GM18505 (cell line): Measurements from ENCODE around the gene PRKAG2.
"Not testable (repeated sequence)": the region's sequence is repeated elsewhere in the genome, so short reads cannot be mapped to it uniquely, and the experiment has no call there.

Experiments
- ATAC-seq: cut with Tn5 transposase; IDR thresholded peaks from one replicate; pipeline ENCODE4 v1.9.1; 2021; ENCODE audit not compliant: unreplicated experiment
- POLR2A ChIP-seq: IDR thresholded peaks from 4 replicates; pipeline ENCODE4 v1.6.1; 2011; ENCODE audit warnings: borderline replicate concordance; ENCODE audit not compliant: insufficient read depth, insufficient read length; ENCODE audit errors: extremely low read depth

PRKAG2 gene

GRCh38 chr7:151876899-151877777, at the start of gene PRKAG2:
Gene PRKAG2 (minus strand): TSS chr7:151877115. CDS start chr7:151876620, 495 bp downstream.
- no peak for ATAC-seq
- no peak for TF ChIP-seq POLR2A

DNA sequence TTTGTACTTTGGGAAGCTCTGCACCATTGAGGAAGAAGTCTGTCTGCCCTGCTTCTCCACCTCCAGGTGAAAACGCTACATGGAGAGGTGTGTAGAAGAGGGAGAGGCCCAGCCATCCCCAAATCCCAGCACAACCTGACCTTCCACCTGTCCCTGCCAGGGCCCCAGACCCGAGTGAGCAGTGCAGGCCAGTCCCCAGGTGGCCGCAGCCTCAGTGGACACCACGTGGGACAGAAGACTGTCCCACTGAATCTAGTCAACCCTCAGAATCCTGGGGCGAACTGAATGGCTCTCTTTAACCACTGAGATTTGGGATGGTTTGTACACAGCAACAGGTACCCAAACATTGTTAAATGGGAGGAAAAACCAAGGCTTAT, 49.4 kb upstream of the PRKAG2 start:
- TF ChIP-seq POLR2A, result no peak
- no peak for ATAC-seq

- no peak for TF ChIP-seq POLR2A
- no peak for ATAC-seq
Observed at GRCh38 chr7:151925446-151926335, 48.8 kb upstream of the PRKAG2 start.

DNA sequence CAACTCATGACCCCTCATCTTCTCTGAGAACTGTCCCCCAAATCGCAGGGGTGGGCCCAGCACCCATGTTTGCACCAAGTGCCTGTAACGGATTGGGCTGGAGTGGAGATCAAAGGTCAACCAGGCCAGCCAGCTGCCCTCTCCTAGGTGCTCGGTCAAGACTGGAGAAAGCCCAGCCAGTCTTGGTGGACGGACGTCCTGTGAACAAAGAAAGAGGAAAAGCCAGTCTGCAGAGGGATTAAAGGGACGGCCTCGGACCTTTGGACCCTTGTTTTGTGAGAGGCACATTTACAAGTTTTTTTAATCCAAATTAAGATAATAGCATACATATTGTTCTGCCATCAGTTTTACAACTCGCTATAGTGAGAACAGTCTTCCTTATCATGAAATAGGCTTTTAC, 47.6 kb upstream of the PRKAG2 start:
- TF ChIP-seq POLR2A, result no peak
- no peak for ATAC-seq

DNA sequence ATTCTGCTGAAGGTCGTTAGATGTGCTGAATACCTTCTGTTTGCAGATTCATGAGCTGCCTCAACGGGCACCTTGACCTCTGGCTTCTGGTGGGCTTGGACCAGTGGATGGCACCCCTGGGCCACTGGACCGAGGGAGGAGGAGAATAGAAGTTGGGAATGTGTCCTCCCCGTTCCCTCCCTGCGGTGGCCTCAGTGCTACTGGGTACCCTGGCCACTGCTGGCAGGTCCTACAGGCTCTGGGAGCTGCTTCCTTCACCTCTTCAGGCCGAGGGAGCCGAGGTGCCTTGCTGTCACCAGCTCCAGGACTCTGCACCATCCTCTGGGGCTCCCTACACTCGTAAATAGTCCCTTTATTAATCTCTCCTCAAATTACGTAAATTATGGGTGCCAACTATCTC, 47.1 kb upstream of the PRKAG2 start:
- no peak for ATAC-seq
- TF ChIP-seq POLR2A, result no peak

DNA sequence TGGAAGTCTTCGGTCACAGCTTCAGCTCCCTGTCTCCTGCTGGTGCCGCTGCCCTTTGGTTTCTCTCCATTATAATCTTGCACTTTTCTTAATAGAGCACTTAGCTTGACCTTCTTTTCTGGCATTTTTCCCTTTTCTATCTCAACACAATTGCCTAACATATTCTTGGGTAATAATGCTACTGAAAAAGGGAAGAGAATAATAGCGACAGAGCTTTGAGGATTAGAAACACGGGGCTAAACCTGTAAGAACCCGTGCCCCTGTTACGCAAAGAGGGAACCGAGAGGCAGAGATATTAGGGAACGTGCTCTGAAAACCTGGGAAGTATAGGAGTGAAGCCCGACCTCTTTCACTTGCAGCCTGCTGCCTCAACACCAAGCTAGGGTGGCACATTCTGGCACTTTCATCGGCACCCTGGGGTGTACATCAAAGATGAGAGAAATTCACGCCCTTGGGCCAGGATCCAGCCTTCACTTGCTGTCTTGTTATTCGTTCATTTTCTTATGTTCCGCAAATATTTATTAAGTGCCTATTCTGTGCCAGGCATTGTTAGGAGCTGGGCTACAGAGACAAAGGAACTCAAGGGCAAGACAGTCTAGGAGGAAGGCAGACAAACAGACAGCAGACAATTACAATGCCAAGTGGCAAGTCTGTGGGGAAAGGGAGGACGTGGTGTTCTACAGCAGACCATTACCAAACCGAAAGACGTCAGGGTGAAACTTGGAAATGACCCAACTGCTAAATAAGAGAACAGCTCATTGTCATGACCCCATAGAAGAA, 46.4 kb upstream of the PRKAG2 start:
- ATAC-seq, result no peak
- no peak for TF ChIP-seq POLR2A

GRCh38 chr7:151921451-151921850, 44.5 kb upstream of the PRKAG2 start:
- ATAC-seq, result no peak
- TF ChIP-seq POLR2A, result no peak

DNA sequence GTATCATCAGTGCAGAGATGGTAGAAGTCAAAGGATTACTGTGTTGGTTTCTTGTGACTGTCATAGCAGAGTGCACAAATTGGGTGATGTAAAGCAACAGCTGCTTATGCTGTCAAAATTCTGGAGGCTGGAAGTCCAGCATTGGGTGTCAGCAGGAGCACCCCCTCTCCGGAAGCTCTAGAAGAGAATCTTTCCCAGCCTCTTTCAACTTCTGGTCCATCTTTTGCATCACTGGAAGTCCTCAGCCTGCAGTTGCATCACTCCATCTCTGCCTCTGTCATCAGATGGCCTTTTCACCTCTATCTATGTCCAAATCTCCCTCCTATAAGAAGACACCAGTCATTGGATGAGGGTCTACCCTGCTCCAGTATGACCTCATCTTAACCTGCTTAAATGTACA, 43.6 kb upstream of the PRKAG2 start:
- TF ChIP-seq POLR2A, result no peak
- ATAC-seq, result no peak

DNA sequence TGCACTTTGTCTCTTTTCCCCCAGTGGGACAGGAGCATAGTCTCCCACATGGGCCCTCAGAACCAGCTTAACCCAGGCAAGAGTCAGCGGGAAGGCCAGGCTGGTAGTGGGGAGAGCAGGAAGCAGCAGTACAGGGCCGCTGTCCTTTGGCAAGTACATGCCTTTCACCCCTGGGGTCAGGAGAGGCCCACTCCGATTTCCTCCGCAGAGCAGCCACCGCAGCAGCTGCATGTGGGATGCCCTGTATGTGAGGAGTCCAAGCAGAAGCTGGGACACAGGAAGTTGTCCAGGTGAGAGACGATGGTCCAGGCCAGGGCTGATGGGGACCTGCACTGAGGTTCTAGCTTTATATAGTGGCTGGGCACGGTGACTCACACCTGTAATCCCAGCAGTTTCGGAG, 42.7 kb upstream of the PRKAG2 start:
- no peak for ATAC-seq
- TF ChIP-seq POLR2A, result no peak

DNA sequence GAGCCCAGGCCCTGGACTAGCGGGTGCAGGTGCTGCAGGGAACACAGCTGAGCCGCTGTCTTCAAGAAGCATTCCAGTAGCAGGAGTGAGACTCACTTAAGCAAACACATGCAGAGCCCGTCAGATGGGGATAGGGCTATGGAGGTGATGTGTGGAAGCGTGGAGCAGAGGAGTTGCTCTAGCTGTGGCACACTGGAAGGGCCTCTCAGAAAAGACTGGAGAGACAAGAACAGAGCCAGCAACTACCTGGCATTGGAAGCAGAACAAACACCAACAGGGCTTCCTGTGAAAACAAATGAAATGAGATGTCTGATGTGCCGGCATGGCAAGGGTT, 41.6 kb upstream of the PRKAG2 start:
- ATAC-seq, result no peak

GRCh38 chr7:151917791-151918509, 41.0 kb upstream of the PRKAG2 start:
- TF ChIP-seq POLR2A, result no peak
- no peak for ATAC-seq

More for the DNA sequence above, 41.6 kb upstream of the PRKAG2 start:
- no peak for TF ChIP-seq POLR2A

- ATAC-seq, result no peak
- no peak for TF ChIP-seq POLR2A
Observed at GRCh38 chr7:151914051-151914450, 37.1 kb upstream of the PRKAG2 start.

DNA sequence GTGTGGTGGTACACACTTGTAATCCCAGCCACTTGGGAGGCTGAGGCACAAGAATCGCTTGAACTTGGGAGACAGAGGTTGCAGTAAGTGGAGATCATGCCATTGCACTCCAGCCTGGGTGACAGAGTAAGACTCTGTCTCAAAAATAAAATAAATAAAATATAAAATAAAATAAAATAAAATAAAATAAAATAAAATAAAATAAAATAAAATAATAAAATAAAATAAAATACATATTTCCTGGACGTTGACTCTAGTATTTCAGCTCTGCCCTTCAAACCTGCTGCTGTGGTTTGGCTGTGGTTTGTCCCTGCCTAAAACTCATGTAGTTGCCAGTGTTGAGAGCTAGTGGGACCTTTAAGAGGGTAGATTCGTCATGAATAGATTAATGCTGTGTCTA, 33.7 kb upstream of the PRKAG2 start:
- ATAC-seq, result not testable (repeated sequence)

DNA sequence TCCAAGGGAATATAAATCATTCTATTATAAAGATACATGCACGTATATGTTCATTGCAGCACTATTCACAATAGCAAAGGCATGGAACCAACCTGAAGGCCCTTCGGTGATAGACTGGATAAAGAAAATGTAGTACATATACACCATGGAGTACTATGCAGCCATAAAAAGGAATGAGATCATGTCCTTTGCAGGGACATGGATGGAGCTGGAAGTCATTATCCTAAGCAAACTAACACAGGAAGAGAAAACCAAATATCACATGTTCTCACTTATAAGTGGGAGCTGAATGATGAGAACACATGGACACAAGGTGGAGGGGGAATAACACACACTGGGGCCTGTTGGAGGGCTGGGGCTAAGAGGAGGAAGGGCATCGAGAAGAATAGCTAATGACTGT, 30.2 kb upstream of the PRKAG2 start:
- not testable (repeated sequence) for ATAC-seq
